Measurements from ENCODE around the gene ANKRD27. TPM values are rescaled to one million over a fixed set of nuclear protein-coding genes. Genes with fewer than 3 reads are reported as not detected.
A peak's percentile ranks its signal among the peaks of the same experiment; 100 is the strongest.
"Not testable (repeated sequence)": the region's sequence is repeated elsewhere in the genome, so short reads cannot be mapped to it uniquely, and the experiment has no call there.

ANKRD27 gene
- polyA plus RNA-seq, 1 donor = 11.2 TPM

DNA sequence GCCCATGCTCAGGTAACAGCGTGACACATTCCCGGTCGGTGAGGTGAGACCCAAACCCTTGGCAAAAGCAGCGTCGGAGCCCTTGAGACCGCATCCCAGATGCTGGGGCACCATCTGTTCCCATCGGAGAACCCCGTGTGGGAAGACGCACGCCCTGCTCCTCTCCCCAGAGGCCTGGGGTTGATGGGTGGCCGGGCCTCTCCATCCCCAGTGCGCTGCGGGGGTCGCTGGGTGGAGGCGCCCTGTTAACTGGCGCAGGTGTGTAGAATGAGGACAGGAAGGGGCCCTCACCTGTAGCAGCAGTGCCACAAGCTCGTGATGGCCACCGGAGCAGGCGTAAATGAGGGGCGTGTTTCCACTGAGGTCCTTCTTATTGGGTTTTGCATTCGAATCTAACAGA, 69.4 kb downstream of the ANKRD27 start:
- no peak for DNase-seq (ENCODE audit: low read depth)

GRCh38 chr19:32603961-32604360, 71.0 kb downstream of the ANKRD27 start:
- no peak for DNase-seq (ENCODE audit: low read depth)

DNA sequence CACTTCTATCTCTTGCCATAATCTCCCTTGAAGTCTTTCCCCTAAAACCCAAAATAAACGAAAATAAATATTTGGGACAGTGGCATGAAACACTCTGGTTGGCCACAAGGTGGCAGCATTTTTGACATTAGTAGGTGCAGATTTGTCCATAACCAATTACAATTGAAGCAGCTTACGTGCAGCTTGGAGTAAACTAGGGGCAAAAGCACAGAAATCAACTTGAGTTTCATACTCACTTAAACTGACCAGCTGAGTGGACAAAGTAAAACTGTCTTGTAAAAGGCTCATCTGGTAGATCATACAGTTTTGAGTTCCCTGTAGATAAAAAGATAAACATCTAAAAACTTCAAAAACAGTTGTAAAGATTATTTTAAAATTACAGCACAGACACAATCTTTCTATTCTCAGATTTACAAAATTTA, 75.2 kb downstream of the ANKRD27 start:
- DNase-seq (ENCODE audit: low read depth) = no peak

DNA sequence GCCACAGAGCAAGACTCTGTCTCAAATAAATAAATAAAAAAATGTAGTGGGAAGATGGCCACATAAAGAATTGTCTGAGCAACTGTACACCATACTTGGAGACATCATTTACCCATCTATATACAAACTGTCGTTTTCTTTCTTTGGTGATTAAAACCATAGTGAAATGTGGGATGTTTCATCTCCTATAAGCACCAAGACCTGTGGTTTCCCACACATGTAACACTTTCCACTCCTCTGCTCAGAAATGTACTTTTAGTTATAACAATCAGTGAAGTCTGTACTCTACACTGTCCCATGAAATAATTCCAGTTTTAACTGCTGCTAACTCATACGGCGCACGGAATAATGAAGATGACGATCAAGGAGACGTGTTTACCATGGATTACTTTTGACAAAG, 75.7 kb downstream of the ANKRD27 start:
- no peak for DNase-seq (ENCODE audit: low read depth)

- DNase-seq (ENCODE audit: low read depth) = no peak
Measured at GRCh38 chr19:32598022-32598421, 77.0 kb downstream of the ANKRD27 start.

- DNase-seq (ENCODE audit: low read depth) = no peak
Measured at GRCh38 chr19:32595491-32595890, 79.5 kb downstream of the ANKRD27 start.

- DNase-seq (ENCODE audit: low read depth) = no peak
Measured at GRCh38 chr19:32594021-32594420, 81.0 kb downstream of the ANKRD27 start.

DNA sequence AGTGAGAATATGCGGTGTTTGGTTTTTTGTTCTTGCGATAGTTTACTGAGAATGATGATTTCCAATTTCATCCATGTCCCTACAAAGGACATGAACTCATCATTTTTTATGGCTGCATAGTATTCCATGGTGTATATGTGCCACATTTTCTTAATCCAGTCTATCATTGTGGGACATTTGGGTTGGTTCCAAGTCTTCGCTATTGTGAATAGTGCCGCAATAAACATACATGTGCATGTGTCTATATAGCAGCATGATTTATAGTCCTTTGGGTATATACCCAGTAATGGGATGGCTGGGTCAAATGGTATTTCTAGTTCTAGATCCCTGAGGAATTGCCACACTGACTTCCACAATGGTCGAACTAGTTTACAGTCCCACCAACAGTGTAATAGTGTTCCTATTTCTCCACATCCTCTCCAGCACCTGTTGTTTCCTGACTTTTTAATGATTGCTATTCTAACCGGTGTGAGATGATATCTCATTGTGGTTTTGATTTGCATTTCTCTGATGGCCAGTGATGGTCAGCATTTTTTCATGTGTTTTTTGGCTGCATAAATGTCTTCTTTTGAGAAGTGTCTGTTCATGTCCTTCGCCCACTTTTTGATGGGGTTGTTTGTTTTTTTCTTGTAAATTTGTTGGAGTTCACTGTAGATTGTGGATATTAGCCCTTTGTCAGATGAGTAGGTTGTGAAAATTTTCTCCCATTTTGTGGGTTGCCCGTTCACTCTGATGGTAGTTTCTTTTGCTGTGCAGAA, 87.1 kb downstream of the ANKRD27 start:
- DNase-seq (ENCODE audit: low read depth) = not testable (repeated sequence)

- DNase-seq (ENCODE audit: low read depth) = no peak
Measured at GRCh38 chr19:32581705-32582179, 93.2 kb downstream of the ANKRD27 start.

- peak; percentile 74 for DNase-seq (ENCODE audit: low read depth)
Measured at GRCh38 chr19:32580901-32581704, 93.9 kb downstream of the ANKRD27 start, which contains the start of gene PDCD5. TSS of gene PDCD5 (plus strand) at chr19:32581190. CDS start at chr19:32581262, 72 bp downstream.

DNA sequence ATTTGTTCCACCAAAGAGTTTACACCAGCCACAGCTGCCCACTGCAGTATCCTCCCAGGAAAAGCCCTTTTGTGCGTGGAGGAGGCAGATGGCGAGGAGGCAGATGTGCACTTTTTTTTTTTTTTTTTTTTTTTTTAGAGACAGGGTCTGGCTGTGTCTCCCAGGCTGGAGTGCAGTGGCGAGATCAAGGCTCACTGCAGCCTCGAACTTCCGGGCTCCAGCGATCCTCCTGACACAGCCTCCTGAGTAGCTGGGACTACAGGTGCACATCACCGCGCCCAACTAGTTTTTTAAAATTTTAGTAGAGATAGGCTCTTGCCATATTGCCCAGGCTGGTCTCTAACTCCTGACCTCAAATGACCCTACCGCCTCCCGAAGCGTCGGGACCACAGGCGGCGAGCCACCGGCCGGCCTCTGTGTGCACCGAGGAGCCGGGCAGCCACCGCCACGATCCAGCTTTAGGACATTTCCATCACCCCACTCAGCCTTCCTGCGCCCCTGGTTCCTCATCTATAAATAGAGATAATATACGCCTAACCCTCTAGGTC, 94.6 kb downstream of the ANKRD27 start:
- DNase-seq (ENCODE audit: low read depth) = no peak

- no peak for DNase-seq (ENCODE audit: low read depth)
Measured at GRCh38 chr19:32576790-32577189, 98.2 kb downstream of the ANKRD27 start.

DNA sequence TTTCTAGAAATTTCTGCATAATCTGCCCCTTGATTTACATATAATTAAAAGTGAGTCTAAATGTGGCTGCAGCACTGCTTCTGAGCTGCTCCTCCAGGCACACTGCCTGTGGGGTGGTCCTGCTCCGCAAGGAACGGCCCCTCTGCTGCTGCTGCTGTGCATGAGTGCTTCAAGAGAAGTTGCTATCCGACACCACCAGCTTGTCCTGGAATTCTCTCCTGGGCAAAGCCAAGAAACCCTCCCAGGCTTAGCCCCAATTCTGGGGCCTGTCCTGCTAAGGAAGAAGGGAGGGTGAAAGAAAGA, 101.5 kb downstream of the ANKRD27 start:
- no peak for DNase-seq (ENCODE audit: low read depth)

GRCh38 chr19:32572700-32573491, 102.1 kb downstream of the ANKRD27 start:
- DNase-seq (ENCODE audit: low read depth) = not testable (repeated sequence)

GRCh38 chr19:32571471-32572075, 103.4 kb downstream of the ANKRD27 start:
- DNase-seq (ENCODE audit: low read depth) = not testable (repeated sequence)

- DNase-seq (ENCODE audit: low read depth) = no peak
Measured at GRCh38 chr19:32570081-32570785, 104.7 kb downstream of the ANKRD27 start.

GRCh38 chr19:32567486-32567885, 107.5 kb downstream of the ANKRD27 start:
- DNase-seq (ENCODE audit: low read depth) = no peak

DNA sequence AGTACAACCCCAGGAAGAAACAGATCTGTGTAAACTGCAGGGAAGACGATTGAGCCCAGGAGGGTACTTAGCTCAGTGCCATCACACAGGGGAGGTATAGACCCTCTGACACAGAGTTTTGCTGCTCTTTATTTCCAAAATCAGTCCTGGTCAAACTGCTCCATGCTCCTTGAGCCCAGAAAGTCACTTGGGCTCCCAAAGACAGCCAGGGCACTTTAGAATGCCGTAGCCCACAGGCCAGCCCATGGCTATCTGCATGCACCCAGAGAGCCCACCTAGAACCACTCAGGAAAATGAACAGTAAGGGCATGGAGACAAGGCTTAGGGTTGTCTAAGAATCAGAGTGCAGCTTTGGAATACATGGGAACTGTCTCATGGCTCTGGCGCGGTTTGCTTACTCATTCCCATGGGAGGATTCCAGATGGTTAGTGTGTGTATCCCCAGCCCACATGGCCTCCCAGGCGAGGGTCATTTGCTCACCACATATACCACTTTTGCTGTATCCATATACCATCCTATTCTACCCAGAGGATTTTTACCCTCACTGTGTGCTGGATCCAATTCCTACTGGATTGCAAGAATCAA, 108.6 kb downstream of the ANKRD27 start:
- no peak for DNase-seq (ENCODE audit: low read depth)

- no peak for DNase-seq (ENCODE audit: low read depth)
Measured at GRCh38 chr19:32563761-32564160, 111.2 kb downstream of the ANKRD27 start.

GRCh38 chr19:32558607-32559228, 116.3 kb downstream of the ANKRD27 start:
- DNase-seq (ENCODE audit: low read depth) = no peak
